Measurements from ENCODE around the gene RFTN1.

DNA sequence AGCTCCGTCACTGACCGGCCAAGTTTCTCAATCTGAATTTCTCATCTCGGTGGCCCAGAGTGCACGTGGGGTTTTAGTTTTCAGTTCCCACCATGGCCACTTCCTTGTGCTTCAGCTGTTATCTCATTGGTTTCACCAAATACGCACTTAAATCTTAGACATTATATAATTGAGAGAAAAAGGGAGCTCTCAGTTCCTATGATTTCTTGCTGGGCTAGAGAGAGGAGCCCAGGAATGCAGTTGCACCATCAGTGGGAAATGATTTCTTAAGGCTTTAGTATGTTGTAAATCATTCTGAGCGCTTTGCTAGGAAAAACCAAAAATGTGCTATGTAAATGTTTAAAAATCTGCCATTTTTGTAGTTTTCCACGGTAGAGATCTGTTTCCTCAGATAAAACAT lies 195.3 kb downstream of the RFTN1 start:
- TF ChIP-seq CTCF (IDR thresholded peaks at IDR 0.05): no peak
- TF ChIP-seq POLR2A (IDR thresholded peaks at IDR 0.05): no peak

Data from ovary (tissue), 3 donors.